Liver (tissue), 9 donors: ENCODE measurements around the gene KATNAL2. TPM values are rescaled to one million over a fixed set of nuclear protein-coding genes. Genes with fewer than 3 reads are reported as not detected.

Experiments
- DNase-seq: peaks from one replicate; pipeline ENCODE4 v3.0.0-alpha.2; 2017; ENCODE audit warnings: low spot score
- H3K27ac ChIP-seq, 2 donors: one replicate each; pipeline ENCODE4 v1.7.0; 2013; ENCODE audit warnings: inconsistent platforms in 2 of 2, low read length in 2 of 2, control low read depth in 1 of 2, low read depth in 1 of 2, mild to moderate bottlenecking in 1 of 2
- H3K27me3 ChIP-seq, 4 donors: one replicate each; pipeline versions ENCODE4 v1.6.1 to v1.7.0; 2013; ENCODE audit warnings: low read length in 3 of 4, inconsistent platforms in 1 of 4, mild to moderate bottlenecking in 1 of 4, moderate library complexity in 1 of 4; ENCODE audit not compliant: control insufficient read depth in 4 of 4, insufficient read depth in 4 of 4
- H3K36me3 ChIP-seq, 4 donors: one replicate each; pipeline versions ENCODE4 v1.6.1 to v1.7.0; 2013; ENCODE audit warnings: low read length in 3 of 4, mild to moderate bottlenecking in 3 of 4, low read depth in 1 of 4, moderate library complexity in 1 of 4; ENCODE audit not compliant: control insufficient read depth in 4 of 4, insufficient read depth in 3 of 4
- H3K4me1 ChIP-seq, 4 donors: one replicate each; pipeline versions ENCODE4 v1.6.1 to v1.7.0; 2013; ENCODE audit warnings: low read length in 3 of 4, mild to moderate bottlenecking in 3 of 4, moderate library complexity in 1 of 4; ENCODE audit not compliant: control insufficient read depth in 4 of 4, insufficient read depth in 4 of 4
- H3K4me3 ChIP-seq, 3 donors: one replicate each; pipeline versions ENCODE4 v1.6.1 to v1.7.0; 2013; ENCODE audit warnings: low read length in 3 of 3, control low read depth in 1 of 3, low read depth in 1 of 3, mild to moderate bottlenecking in 1 of 3
- H3K9ac ChIP-seq, 2 donors: one replicate each; pipeline ENCODE4 v1.7.0; 2013; ENCODE audit warnings: low read length in 2 of 2, mild to moderate bottlenecking in 2 of 2, moderate library complexity in 2 of 2, control low read depth in 1 of 2, low read depth in 1 of 2
- H3K9me3 ChIP-seq, 4 donors: one replicate each; pipeline versions ENCODE4 v1.6.1 to v1.7.0; 2013; ENCODE audit warnings: low read length in 3 of 4; ENCODE audit not compliant: control insufficient read depth in 4 of 4
- ATF3 ChIP-seq: IDR thresholded peaks from 2 replicates; pipeline ENCODE4 v1.6.1; 2016; ENCODE audit warnings: antibody characterized with exemption
- CTCF ChIP-seq: fragments of 150-350 bp; IDR thresholded peaks from 2 replicates; pipeline ENCODE4 v1.5.1; 2017; ENCODE audit warnings: improper control_type of control experiment, low read depth, low read length; ENCODE audit not compliant: missing input control
- EGR1 ChIP-seq, 2 donors: IDR thresholded peaks; 2 replicates each; pipeline ENCODE4 v1.6.1; 2016 to 2018; ENCODE audit warnings: antibody characterized with exemption in 2 of 2, low read depth in 2 of 2
- FOXA1 ChIP-seq: IDR thresholded peaks from 2 replicates; pipeline ENCODE4 v1.6.1; 2016; ENCODE audit warnings: antibody characterized with exemption
- FOXA2 ChIP-seq: IDR thresholded peaks from 2 replicates; pipeline ENCODE4 v1.6.1; 2016; ENCODE audit warnings: antibody characterized with exemption
- GABPA ChIP-seq, 2 donors: IDR thresholded peaks in 1 of 2; conservative IDR thresholded peaks in 1 of 2; 2 replicates each; pipeline ENCODE4 v1.6.1; 2016; ENCODE audit warnings: antibody characterized with exemption in 2 of 2, mild to moderate bottlenecking in 1 of 2, moderate library complexity in 1 of 2
- HNF4G ChIP-seq: IDR thresholded peaks from 2 replicates; pipeline ENCODE4 v1.6.1; 2016; ENCODE audit warnings: antibody characterized with exemption
- JUND ChIP-seq, 2 donors: IDR thresholded peaks; 2 replicates each; pipeline ENCODE4 v1.6.1; 2016; ENCODE audit warnings: antibody characterized with exemption in 2 of 2
- MAX ChIP-seq: IDR thresholded peaks from 2 replicates; pipeline ENCODE4 v1.6.1; 2016; ENCODE audit warnings: antibody characterized with exemption
- NR2F2 ChIP-seq: IDR thresholded peaks from 2 replicates; pipeline ENCODE4 v1.6.1; 2016; ENCODE audit warnings: antibody characterized with exemption
- RAD21 ChIP-seq, 2 donors: IDR thresholded peaks; 2 replicates each; pipeline ENCODE4 v1.6.1; 2016; ENCODE audit warnings: antibody characterized with exemption in 2 of 2, mild to moderate bottlenecking in 2 of 2
- REST ChIP-seq: IDR thresholded peaks from 2 replicates; pipeline ENCODE4 v1.6.1; 2016; ENCODE audit warnings: antibody characterized with exemption, mild to moderate bottlenecking
- RXRA ChIP-seq, 2 donors: IDR thresholded peaks; 2 replicates each; pipeline ENCODE4 v1.6.1; 2017 to 2018; ENCODE audit warnings: antibody characterized with exemption in 2 of 2, mild to moderate bottlenecking in 1 of 2
- SP1 ChIP-seq: IDR thresholded peaks from 2 replicates; pipeline ENCODE4 v1.6.1; 2018; ENCODE audit warnings: antibody characterized with exemption, mild to moderate bottlenecking
- TAF1 ChIP-seq: conservative IDR thresholded peaks from 2 replicates; pipeline ENCODE4 v1.6.1; 2016; ENCODE audit warnings: antibody characterized with exemption, mild to moderate bottlenecking
- YY1 ChIP-seq: IDR thresholded peaks from 2 replicates; pipeline ENCODE4 v1.6.1; 2016; ENCODE audit warnings: antibody characterized with exemption, mild to moderate bottlenecking
- ZBTB33 ChIP-seq: IDR thresholded peaks from 2 replicates; pipeline ENCODE4 v1.6.1; 2016; ENCODE audit warnings: antibody characterized with exemption
- WGBS: extraction: QIAGEN DNeasy Blood & Tissue Kit; methylation state at CpG from one replicate; pipeline ENCODE4 v1.1.7; 2013; 5-methylcytosine and 5-hydroxymethylcytosine counted together
- polyA plus RNA-seq, 2 donors: library from polyadenylated mRNA; stranded (reverse) in 1 of 2; unstranded in 1 of 2; fragments of 200-250 nt in 1 of 2; fragments of >200 nt in 1 of 2; fragmentation: Nextera tagmentation in 1 of 2; extraction: Ambion mirVana in 1 of 2; gene quantifications; one replicate each; pipeline versions ENCODE4 v1.2.1 to v1.2.3, GENCODE V29; 2013 to 2015
- total RNA-seq, 2 donors: library from RNA; depleted of rRNA; stranded (reverse); fragments of >200 nt; gene quantifications; one replicate each; pipeline ENCODE4 v1.2.3, GENCODE V29; 2014
- donor health status: healthy.
- donor health status: healthy.
- donor health status: healthy.
- donor health status: healthy.
- donor health status: healthy.

The KATNAL2 gene
- total and polyA plus RNA-seq, 4 donors: 0.42 to 4.8 (median 1.5) TPM

- TF ChIP-seq MAX (no peak), FOXA2 (no peak), RAD21 (IDR thresholded peaks at IDR 0.05) (no peak), FOXA1 (no peak), SP1 (no peak), TAF1 (no peak)
Observed at GRCh38 chr18:46877329-46877987, 39.9 kb upstream of the KATNAL2 start (continued).

- Histone ChIP-seq H3K4me3 (no peak overlapping the region), H3K4me1 (no peaks in the 10 kb centered on the region), H3K36me3 (peaks cover 0 to 5% (median 0%) of the 10 kb centered on the region in 4 donors), H3K9ac (no peak overlapping the region), H3K27ac (no peak overlapping the region), H3K27me3 (no peaks in the 10 kb centered on the region), H3K9me3 (no peaks in the 10 kb centered on the region)
- no peak for DNase-seq
- TF ChIP-seq ATF3 (no peak), SP1 (no peak), REST (no peak), EGR1 (IDR thresholded peaks at IDR 0.05; ENCODE audit: low read depth in 2 of 2) (no peak), FOXA2 (no peak), RXRA (IDR thresholded peaks at IDR 0.05) (no peak), GABPA (IDR thresholded peaks at IDR 0.05 in 1 of 2, conservative IDR thresholded peaks at IDR 0.05 in 1 of 2) (no peak)
- 95% methylated on average over 4 of the region's 4 CpGs for whole genome bisulfite sequencing
Observed at GRCh38 chr18:46883180-46883579, 34.2 kb upstream of the KATNAL2 start.

- no peak for DNase-seq
- TF ChIP-seq JUND (IDR thresholded peaks at IDR 0.05) (no peak), NR2F2 (no peak), MAX (no peak), CTCF (no peak), ZBTB33 (no peak), HNF4G (no peak), EGR1 (IDR thresholded peaks at IDR 0.05; ENCODE audit: low read depth in 2 of 2) (no peak), SP1 (no peak), ATF3 (no peak), FOXA1 (no peak), RXRA (IDR thresholded peaks at IDR 0.05) (no peak), GABPA (IDR thresholded peaks at IDR 0.05 in 1 of 2, conservative IDR thresholded peaks at IDR 0.05 in 1 of 2) (no peak), REST (no peak), FOXA2 (no peak), YY1 (no peak), TAF1 (no peak)
- no peak overlapping the region for H3K9ac ChIP-seq
- H3K9me3 ChIP-seq: peaks cover 3 to 6% (median 5%) of the 10 kb centered on the region in 4 donors
- no peaks in the 10 kb centered on the region for H3K27me3 ChIP-seq
- 28% methylated on average over 2 of the region's 2 CpGs for WGBS
- H3K27ac ChIP-seq: no peak overlapping the region
- H3K4me1 ChIP-seq: no peaks in the 10 kb centered on the region
- peaks cover 4 to 17% (median 10%) of the 10 kb centered on the region in 4 donors for H3K36me3 ChIP-seq
- no peak overlapping the region for H3K4me3 ChIP-seq
Observed at GRCh38 chr18:46886893-46887292, 30.5 kb upstream of the KATNAL2 start.
